AG04449 (cell line): ENCODE measurements around the gene RYR2.

ENCODE experiments used
- CTCF ChIA-PET: fragments of 350-600 bp; formaldehyde crosslinking; extraction: SDS; loops from one replicate; lab custom pipeline; 2021; ENCODE audit warnings: antibody characterized with exemption; lab: Yijun Ruan, JAX
- POLR2A ChIA-PET: fragments of 400-600, 350-600 bp; formaldehyde crosslinking; extraction: SDS; loops from one replicate; lab custom pipeline; 2020; ENCODE audit warnings: antibody characterized with exemption, inconsistent platforms; lab: Yijun Ruan, JAX
- DNase-seq: peaks from one replicate; pipeline ENCODE4 v3.0.0-alpha.2; 2010; ENCODE audit warnings: low read depth, low spot score
- H3K4me3 ChIP-seq: 2 replicates; pipeline ENCODE4 v1.5.1; 2011; ENCODE audit warnings: low read depth, mild to moderate bottlenecking, control low read depth, low read length
- CTCF ChIP-seq: IDR thresholded peaks from one replicate; pipeline ENCODE4 v1.5.1; 2011; ENCODE audit warnings: mild to moderate bottlenecking, moderate library complexity, low read length, control low read depth, inconsistent platforms; ENCODE audit not compliant: insufficient read depth; ENCODE audit errors: missing control alignments

Gene RYR2

DNA sequence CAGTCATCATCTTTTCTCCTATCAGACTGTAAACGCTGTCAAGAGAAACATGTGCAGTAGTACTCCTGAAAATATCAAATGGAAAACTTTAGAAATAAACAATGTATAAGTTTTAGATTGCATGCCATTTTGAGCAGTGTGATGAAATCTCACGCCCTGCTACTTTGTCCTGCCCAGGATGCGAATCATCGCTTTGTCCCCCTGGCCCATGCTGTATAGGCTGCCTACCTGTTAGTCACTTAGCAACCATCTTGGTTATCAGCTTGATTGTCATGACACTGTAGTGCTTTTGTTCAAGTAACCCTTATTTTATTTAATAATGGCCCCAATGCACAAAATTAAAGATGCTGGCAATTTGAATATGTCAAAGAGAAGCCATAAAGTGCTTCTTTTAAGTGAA, 485.8 kb downstream of the RYR2 start:
- ChIA-PET POLR2A (no interaction called here), CTCF (no interaction called here)
- DNase-seq: no peak
- no peak overlapping the region for H3K4me3 ChIP-seq
- TF ChIP-seq CTCF: no peak

GRCh38 chr1:237528545-237528944, 486.6 kb downstream of the RYR2 start:
- no peak for TF ChIP-seq CTCF
- CTCF ChIA-PET: no interaction called here
- no peak overlapping the region for H3K4me3 ChIP-seq
- DNase-seq: no peak
- POLR2A ChIA-PET: no interaction called here

GRCh38 chr1:237539055-237539454, 497.1 kb downstream of the RYR2 start:
- CTCF ChIA-PET: interaction anchor here (0.5 kb wide), 1 partner anchor 930 kb away, joined by 3 read pairs; no protein-coding TSS in a partner anchor
- POLR2A ChIA-PET: no interaction called here
- no peak for TF ChIP-seq CTCF
- H3K4me3 ChIP-seq: no peak overlapping the region
- no peak for DNase-seq

DNA sequence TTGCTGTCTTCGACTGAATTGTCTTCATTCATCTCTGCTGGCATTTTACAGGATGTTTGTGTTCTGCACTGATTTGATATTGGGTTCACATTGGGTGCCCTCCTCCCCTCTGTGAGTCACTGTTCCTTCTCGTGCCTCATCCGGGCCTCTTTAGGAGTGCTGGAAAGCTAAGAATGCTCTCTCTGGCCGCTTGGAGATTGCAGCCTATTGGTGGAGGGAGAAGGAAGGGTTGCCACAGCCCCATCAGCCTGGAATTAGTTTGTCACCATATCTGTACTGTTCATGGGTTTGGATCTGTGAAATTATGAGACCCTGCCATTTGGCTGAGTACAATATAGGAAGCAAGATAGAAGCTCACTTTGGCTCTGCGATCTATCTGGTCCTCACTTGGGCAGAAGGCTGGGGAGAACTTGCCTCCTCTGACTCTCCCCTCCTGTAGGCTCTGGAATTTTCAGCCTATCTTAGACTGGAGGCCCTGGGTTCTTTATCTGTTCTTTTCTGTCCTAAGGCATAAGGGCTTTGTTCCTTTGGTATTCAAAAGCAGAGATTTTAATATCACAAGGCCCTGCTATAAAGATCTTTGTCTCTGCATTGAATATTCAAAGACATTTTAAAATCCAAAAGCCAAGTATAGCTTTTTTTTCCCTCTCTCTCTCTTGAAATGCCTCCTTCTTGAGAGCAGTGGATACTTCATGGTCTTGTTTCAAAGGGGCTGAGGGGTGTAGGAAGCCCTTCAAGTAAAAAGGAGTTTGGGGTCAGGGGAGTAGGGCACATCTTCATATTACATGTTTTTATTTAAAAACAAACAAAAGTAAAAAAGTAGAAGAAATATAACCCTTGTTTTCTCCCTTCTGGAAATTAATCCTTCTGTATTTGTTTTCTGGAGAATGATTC, 500.8 kb downstream of the RYR2 start:
- TF ChIP-seq CTCF: no peak
- no peak overlapping the region for H3K4me3 ChIP-seq
- POLR2A ChIA-PET: no interaction called here
- DNase-seq: no peak
- CTCF ChIA-PET: no interaction called here

GRCh38 chr1:237553078-237553477, 511.1 kb downstream of the RYR2 start:
- no peak overlapping the region for H3K4me3 ChIP-seq
- ChIA-PET POLR2A (no interaction called here), CTCF (no interaction called here)
- DNase-seq: no peak
- no peak for TF ChIP-seq CTCF

GRCh38 chr1:237556911-237557310, 514.9 kb downstream of the RYR2 start:
- CTCF ChIA-PET: interaction anchor here (1.6 kb wide), 1 partner anchor 1457 kb away, joined by 4 read pairs; no protein-coding TSS in a partner anchor
- POLR2A ChIA-PET: no interaction called here
- no peak for TF ChIP-seq CTCF
- H3K4me3 ChIP-seq: no peak overlapping the region
- DNase-seq: no peak
